Measurements from ENCODE around the gene CDK14.

Gene CDK14

GRCh38 chr7:91187061-91187460 is 590.9 kb downstream of the CDK14 start:
- TF ChIP-seq CTCF (IDR thresholded peaks at IDR 0.05; ENCODE audit: low read depth, low read length): no peak
- DNase-seq (ENCODE audit: extremely low read depth, low read depth): no peak

- TF ChIP-seq CTCF (IDR thresholded peaks at IDR 0.05; ENCODE audit: low read depth, low read length): no peak
- no peak for DNase-seq (ENCODE audit: extremely low read depth, low read depth)
Observed at GRCh38 chr7:91191771-91192170, 595.6 kb downstream of the CDK14 start.

GRCh38 chr7:91193141-91193540 is 597.0 kb downstream of the CDK14 start:
- TF ChIP-seq CTCF (IDR thresholded peaks at IDR 0.05; ENCODE audit: low read depth, low read length): no peak
- no peak for DNase-seq (ENCODE audit: extremely low read depth, low read depth)

GRCh38 chr7:91194841-91195240 is 598.7 kb downstream of the CDK14 start:
- TF ChIP-seq CTCF (IDR thresholded peaks at IDR 0.05; ENCODE audit: low read depth, low read length): no peak
- DNase-seq (ENCODE audit: extremely low read depth, low read depth): no peak

GRCh38 chr7:91196058-91196457 is 599.9 kb downstream of the CDK14 start:
- no peak for DNase-seq (ENCODE audit: extremely low read depth, low read depth)
- TF ChIP-seq CTCF (IDR thresholded peaks at IDR 0.05; ENCODE audit: low read depth, low read length): no peak

GRCh38 chr7:91198371-91198770 is 602.2 kb downstream of the CDK14 start:
- TF ChIP-seq CTCF (IDR thresholded peaks at IDR 0.05; ENCODE audit: low read depth, low read length): no peak
- DNase-seq (ENCODE audit: extremely low read depth, low read depth): no peak

- no peak for DNase-seq (ENCODE audit: extremely low read depth, low read depth)
- no peak for TF ChIP-seq CTCF (IDR thresholded peaks at IDR 0.05; ENCODE audit: low read depth, low read length)
Observed at GRCh38 chr7:91199601-91200000, 603.5 kb downstream of the CDK14 start.

Measured in AG09319 (cell line).